ENCODE data around the gene ABCD1. TPM values are rescaled to one million over a fixed set of nuclear protein-coding genes. Genes with fewer than 3 reads are reported as not detected.
"Not testable (repeated sequence)": the region's sequence is repeated elsewhere in the genome, so short reads cannot be mapped to it uniquely, and the experiment has no call there.

ABCD1 gene
- total RNA-seq = 10.4 TPM

DNA sequence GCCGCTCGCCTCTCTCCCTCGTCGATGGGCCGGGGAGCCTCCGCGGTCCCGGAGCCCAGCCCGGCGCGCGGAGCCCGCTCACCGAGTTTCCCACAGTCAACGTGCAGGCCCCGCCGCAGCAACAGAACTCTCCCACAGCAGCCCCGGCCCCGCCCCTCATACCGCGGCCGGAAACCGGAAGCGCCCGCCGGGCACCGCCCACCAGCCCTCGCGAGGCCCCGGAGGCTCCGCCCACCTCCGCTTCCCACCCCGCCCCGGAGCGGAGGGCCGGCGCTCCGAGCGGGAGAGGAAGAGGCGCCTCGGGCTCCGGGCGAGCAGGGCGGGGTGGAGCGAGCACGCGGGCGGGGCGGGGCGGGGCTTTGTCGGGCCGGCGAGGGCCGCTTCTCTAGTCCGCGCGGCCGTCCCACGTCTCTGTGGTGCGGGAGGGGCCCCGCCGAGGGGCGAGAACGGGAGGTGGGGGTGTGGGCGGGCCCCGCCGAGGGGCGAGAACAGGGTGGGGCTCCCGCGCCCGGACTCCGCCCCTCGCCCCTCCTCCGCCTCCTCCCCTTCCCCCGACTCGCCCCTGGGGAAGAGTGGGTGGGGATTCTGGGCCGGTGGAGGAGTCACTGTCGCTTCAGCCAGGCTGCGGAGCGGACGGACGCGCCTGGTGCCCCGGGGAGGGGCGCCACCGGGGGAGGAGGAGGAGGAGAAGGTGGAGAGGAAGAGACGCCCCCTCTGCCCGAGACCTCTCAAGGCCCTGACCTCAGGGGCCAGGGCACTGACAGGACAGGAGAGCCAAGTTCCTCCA lies at the start of gene ABCD1, which contains the start of gene BCAP31:
Gene ABCD1, plus strand, starts transcription at position 605 of the 787 bp plus-strand sequence. CDS start 411 bp downstream, outside the sequence.
Gene BCAP31, minus strand, starts transcription at position 136 of the 787 bp plus-strand sequence. CDS start 1,143 bp downstream, outside the sequence.
- H3K4me3 ChIP-seq (ENCODE audit: low read length in 3 of 3) = peak within 1 kb of the TSS; percentile 65 to 75 (median 67)
- peaks cover 45 to 59% (median 53%) of the 10 kb centered on the region in 3 donors for H3K4me1 ChIP-seq (ENCODE audit: control insufficient read depth in 3 of 3, insufficient read depth in 3 of 3, low read length in 3 of 3)
- no peaks in the 10 kb centered on the region for H3K27me3 ChIP-seq (ENCODE audit: control insufficient read depth in 3 of 3, insufficient read depth in 3 of 3, low read length in 3 of 3)
- H3K9me3 ChIP-seq (ENCODE audit: control insufficient read depth in 3 of 3, low read length in 3 of 3) = no peaks in the 10 kb centered on the region
- peak within 1 kb of the TSS; percentile 75 to 86 (median 80) for H3K9ac ChIP-seq (ENCODE audit: low read depth in 1 of 3, low read length in 3 of 3)
- peak within 1 kb of the TSS; percentile 92 for H3K27ac ChIP-seq (ENCODE audit: low read depth, low read length)
- H3K36me3 ChIP-seq (ENCODE audit: control insufficient read depth in 3 of 3, insufficient read depth in 3 of 3, low read length in 3 of 3) = peaks cover 12 to 16% (median 14%) of the 10 kb centered on the region in 3 donors

DNA sequence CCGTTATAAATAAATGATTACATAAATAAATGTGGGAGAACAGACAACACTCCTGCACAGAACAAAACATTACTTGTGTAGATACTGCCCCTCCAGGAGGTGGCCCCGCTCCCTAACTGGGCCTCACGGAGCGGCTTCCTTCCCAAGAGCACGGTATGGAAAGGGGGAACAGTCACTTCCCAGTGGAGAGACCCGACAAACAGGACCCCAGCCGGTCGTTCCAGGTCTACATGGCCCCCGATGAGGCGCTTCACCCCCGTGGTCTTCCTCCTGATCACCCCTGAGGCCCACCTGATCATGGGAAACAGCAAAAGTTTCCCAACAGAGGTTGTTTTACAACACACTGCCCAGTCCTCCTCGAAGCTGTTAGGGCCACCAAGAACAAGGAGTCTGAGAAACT lies 43.5 kb upstream of the ABCD1 start:
- Histone ChIP-seq H3K4me1 (ENCODE audit: control insufficient read depth in 3 of 3, insufficient read depth in 3 of 3, low read length in 3 of 3) (no peaks in the 10 kb centered on the region), H3K27ac (ENCODE audit: low read depth, low read length) (no peak overlapping the region), H3K9me3 (ENCODE audit: control insufficient read depth in 3 of 3, low read length in 3 of 3) (no peaks in the 10 kb centered on the region), H3K9ac (ENCODE audit: low read depth in 1 of 3, low read length in 3 of 3) (peak overlapping the region in 1 of 3 donors; percentile 8), H3K4me3 (ENCODE audit: low read length in 3 of 3) (no peak overlapping the region), H3K27me3 (ENCODE audit: control insufficient read depth in 3 of 3, insufficient read depth in 3 of 3, low read length in 3 of 3) (peaks cover 0 to 3% (median 0%) of the 10 kb centered on the region in 3 donors), H3K36me3 (ENCODE audit: control insufficient read depth in 3 of 3, insufficient read depth in 3 of 3, low read length in 3 of 3) (no peaks in the 10 kb centered on the region)

DNA sequence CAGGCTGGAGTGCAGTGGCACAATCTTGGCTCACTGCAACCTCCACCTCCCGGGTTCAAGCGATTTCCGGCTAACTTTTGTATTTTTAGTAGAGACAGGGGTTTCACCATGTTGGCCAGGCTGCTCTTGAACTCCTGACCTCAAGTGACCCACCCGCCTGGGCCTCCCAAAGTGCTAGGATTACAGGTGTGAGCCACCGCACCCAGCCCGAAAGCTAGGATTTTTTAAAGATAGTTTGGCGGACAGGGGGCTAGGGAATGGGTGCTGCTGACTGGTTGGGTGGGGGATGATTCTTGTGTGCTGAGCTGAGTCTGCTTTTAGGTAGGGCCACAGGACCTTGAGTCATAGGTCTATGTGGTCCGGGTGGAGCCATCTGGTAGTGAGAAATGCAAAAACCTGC lies 41.2 kb upstream of the ABCD1 start:
- not testable (repeated sequence) for H3K36me3 ChIP-seq (ENCODE audit: control insufficient read depth in 3 of 3, insufficient read depth in 3 of 3, low read length in 3 of 3); H3K27me3 ChIP-seq (ENCODE audit: control insufficient read depth in 3 of 3, insufficient read depth in 3 of 3, low read length in 3 of 3); H3K9me3 ChIP-seq (ENCODE audit: control insufficient read depth in 3 of 3, low read length in 3 of 3); H3K4me1 ChIP-seq (ENCODE audit: control insufficient read depth in 3 of 3, insufficient read depth in 3 of 3, low read length in 3 of 3); H3K4me3 ChIP-seq (ENCODE audit: low read length in 3 of 3); H3K9ac ChIP-seq (ENCODE audit: low read depth in 1 of 3, low read length in 3 of 3); H3K27ac ChIP-seq (ENCODE audit: low read depth, low read length)

DNA sequence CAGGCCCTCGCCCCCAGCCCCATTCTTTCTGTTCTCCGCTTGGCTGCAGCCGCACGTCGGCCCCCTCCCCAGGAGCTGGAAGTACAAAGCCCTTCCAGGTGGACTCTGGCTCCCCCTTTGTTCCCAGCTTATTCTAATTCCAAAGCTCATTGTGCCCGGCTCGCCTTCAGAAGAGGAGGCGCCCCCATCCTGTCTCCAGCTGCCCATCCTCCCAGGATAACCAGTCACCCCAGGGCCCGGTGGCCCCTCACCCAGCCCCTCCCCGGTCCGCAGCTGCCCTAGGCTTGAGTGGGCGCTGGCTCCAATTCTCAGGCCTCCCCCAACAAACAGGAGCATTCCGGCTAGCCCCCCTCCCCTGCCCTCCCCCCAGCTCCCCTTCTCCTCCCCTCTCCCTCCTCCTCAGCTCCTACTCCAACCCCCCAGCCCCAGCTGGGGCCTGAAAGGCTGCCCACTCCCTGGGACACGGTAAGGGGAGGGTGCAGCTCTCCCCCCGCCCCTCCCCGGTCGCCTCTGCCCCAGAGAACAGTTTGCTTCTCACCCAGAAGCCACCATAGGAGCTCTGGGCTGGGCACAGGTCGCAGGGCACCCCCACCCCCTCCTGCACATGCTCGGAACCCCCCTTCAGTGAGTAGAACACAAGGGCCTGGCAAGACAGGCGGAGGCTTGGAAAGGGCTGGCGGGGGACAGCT lies 40.0 kb upstream of the ABCD1 start:
- Histone ChIP-seq H3K27ac (ENCODE audit: low read depth, low read length) (no peak overlapping the region), H3K9me3 (ENCODE audit: control insufficient read depth in 3 of 3, low read length in 3 of 3) (no peaks in the 10 kb centered on the region), H3K4me1 (ENCODE audit: control insufficient read depth in 3 of 3, insufficient read depth in 3 of 3, low read length in 3 of 3) (peaks cover under 1 to 2% (median under 1%) of the 10 kb centered on the region in 3 donors), H3K27me3 (ENCODE audit: control insufficient read depth in 3 of 3, insufficient read depth in 3 of 3, low read length in 3 of 3) (peaks cover 0 to 3% (median 0%) of the 10 kb centered on the region in 3 donors), H3K4me3 (ENCODE audit: low read length in 3 of 3) (no peak overlapping the region), H3K9ac (ENCODE audit: low read depth in 1 of 3, low read length in 3 of 3) (no peak overlapping the region), H3K36me3 (ENCODE audit: control insufficient read depth in 3 of 3, insufficient read depth in 3 of 3, low read length in 3 of 3) (no peaks in the 10 kb centered on the region)

DNA sequence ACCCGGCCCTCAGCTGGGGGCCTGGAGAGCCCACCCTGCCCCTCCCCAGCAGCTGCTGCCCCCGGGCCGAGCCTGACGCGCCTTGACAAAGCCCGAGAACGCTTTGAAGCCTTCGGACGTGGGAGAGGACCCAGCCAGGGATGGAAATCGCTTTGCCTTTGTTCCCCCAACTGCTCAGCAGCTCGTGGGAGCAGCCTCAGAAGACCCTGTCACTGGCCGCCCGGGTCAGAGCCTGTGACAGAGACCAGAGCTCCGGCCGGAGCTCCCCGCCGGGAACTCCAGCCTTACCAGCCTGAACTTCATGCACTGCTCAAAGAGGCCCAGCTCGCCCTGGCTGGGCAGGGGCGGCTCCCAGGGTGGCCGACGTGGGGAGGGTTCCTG lies 39.5 kb upstream of the ABCD1 start:
- H3K27me3 ChIP-seq (ENCODE audit: control insufficient read depth in 3 of 3, insufficient read depth in 3 of 3, low read length in 3 of 3) = peaks cover 0 to 3% (median 0%) of the 10 kb centered on the region in 3 donors
- H3K4me3 ChIP-seq (ENCODE audit: low read length in 3 of 3) = no peak overlapping the region
- peaks cover 2 to 7% (median 6%) of the 10 kb centered on the region in 3 donors for H3K4me1 ChIP-seq (ENCODE audit: control insufficient read depth in 3 of 3, insufficient read depth in 3 of 3, low read length in 3 of 3)
- H3K27ac ChIP-seq (ENCODE audit: low read depth, low read length) = no peak overlapping the region
- no peak overlapping the region for H3K9ac ChIP-seq (ENCODE audit: low read depth in 1 of 3, low read length in 3 of 3)
- H3K9me3 ChIP-seq (ENCODE audit: control insufficient read depth in 3 of 3, low read length in 3 of 3) = no peaks in the 10 kb centered on the region
- peaks cover 0 to 3% (median 2%) of the 10 kb centered on the region in 3 donors for H3K36me3 ChIP-seq (ENCODE audit: control insufficient read depth in 3 of 3, insufficient read depth in 3 of 3, low read length in 3 of 3)

DNA sequence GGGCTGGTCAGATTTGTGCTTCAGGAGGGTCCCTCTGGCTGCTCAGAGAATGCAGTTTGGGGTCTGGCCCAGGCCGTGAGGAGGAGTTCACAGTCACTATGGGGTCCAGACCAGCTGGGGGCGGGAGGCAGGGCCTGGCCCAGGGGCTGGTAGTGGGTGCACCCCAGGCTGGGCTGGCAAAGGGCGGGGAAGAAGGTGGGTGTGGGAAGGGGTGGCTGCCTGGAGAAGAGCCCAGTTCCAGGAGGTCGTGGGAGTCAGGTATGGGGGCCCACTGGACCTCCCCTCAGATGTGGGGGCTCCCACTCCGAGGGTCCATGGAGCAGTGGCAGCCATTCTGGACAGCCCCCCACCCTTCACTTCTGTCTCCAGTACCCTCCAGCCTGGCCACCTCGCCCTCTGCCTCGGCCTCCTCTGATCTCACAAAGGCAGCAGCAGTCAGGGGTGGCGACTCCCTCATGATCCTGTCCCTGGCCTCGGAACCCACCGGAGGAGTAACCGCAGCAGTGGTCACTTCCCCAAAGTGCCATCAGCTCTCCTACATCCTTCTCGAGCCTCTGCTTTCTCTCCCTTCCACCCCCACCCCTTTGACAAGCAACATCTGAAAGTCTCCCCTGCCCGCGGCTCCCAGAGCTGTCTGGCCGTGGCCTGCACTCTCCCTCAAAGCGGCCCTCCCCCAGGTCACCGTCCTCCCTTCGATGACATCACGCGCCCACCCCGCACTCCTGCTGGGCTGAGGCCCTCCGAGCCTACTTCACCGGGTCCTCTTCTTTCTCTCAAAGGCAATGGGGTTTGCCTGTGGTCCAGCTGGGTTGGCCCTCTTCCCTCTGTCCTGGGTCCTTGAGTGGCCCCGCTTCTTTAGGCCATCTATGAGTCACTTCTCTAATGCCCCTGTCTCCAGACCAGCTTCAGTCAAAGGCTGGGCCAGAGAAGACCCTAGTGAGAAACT lies 38.6 kb upstream of the ABCD1 start:
- peaks cover 0 to 5% (median 2%) of the 10 kb centered on the region in 3 donors for H3K36me3 ChIP-seq (ENCODE audit: control insufficient read depth in 3 of 3, insufficient read depth in 3 of 3, low read length in 3 of 3)
- H3K9me3 ChIP-seq (ENCODE audit: control insufficient read depth in 3 of 3, low read length in 3 of 3) = no peaks in the 10 kb centered on the region
- H3K27me3 ChIP-seq (ENCODE audit: control insufficient read depth in 3 of 3, insufficient read depth in 3 of 3, low read length in 3 of 3) = peaks cover 0 to 3% (median 0%) of the 10 kb centered on the region in 3 donors
- H3K4me3 ChIP-seq (ENCODE audit: low read length in 3 of 3) = no peak overlapping the region
- H3K9ac ChIP-seq (ENCODE audit: low read depth in 1 of 3, low read length in 3 of 3) = no peak overlapping the region
- H3K27ac ChIP-seq (ENCODE audit: low read depth, low read length) = no peak overlapping the region
- H3K4me1 ChIP-seq (ENCODE audit: control insufficient read depth in 3 of 3, insufficient read depth in 3 of 3, low read length in 3 of 3) = peaks cover 5 to 14% (median 13%) of the 10 kb centered on the region in 3 donors

DNA sequence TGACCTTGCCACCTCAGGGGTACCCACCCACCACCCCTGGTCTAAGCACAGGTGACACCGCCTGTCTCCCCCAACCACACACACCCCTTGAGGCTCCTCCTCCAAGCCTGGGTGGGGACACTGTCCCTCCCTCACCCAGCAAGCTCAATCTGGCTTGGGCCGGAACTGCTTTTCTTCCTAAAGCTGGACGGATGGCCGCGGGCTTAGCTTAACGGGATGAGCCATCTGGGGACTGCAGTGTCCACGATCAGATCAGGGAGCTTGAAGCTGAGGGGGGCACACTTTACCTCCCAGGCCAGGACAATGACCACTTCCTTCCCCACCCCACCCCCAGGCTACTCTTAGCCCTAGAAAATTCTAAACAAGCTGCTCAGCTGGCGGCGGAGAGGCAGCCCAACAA lies 37.9 kb upstream of the ABCD1 start:
- Histone ChIP-seq H3K9ac (ENCODE audit: low read depth in 1 of 3, low read length in 3 of 3) (no peak overlapping the region), H3K9me3 (ENCODE audit: control insufficient read depth in 3 of 3, low read length in 3 of 3) (no peaks in the 10 kb centered on the region), H3K27ac (ENCODE audit: low read depth, low read length) (no peak overlapping the region), H3K27me3 (ENCODE audit: control insufficient read depth in 3 of 3, insufficient read depth in 3 of 3, low read length in 3 of 3) (peaks cover 0 to 3% (median 0%) of the 10 kb centered on the region in 3 donors), H3K4me3 (ENCODE audit: low read length in 3 of 3) (no peak overlapping the region), H3K36me3 (ENCODE audit: control insufficient read depth in 3 of 3, insufficient read depth in 3 of 3, low read length in 3 of 3) (peaks cover 0 to 5% (median 2%) of the 10 kb centered on the region in 3 donors), H3K4me1 (ENCODE audit: control insufficient read depth in 3 of 3, insufficient read depth in 3 of 3, low read length in 3 of 3) (peaks cover 9 to 20% (median 17%) of the 10 kb centered on the region in 3 donors)

DNA sequence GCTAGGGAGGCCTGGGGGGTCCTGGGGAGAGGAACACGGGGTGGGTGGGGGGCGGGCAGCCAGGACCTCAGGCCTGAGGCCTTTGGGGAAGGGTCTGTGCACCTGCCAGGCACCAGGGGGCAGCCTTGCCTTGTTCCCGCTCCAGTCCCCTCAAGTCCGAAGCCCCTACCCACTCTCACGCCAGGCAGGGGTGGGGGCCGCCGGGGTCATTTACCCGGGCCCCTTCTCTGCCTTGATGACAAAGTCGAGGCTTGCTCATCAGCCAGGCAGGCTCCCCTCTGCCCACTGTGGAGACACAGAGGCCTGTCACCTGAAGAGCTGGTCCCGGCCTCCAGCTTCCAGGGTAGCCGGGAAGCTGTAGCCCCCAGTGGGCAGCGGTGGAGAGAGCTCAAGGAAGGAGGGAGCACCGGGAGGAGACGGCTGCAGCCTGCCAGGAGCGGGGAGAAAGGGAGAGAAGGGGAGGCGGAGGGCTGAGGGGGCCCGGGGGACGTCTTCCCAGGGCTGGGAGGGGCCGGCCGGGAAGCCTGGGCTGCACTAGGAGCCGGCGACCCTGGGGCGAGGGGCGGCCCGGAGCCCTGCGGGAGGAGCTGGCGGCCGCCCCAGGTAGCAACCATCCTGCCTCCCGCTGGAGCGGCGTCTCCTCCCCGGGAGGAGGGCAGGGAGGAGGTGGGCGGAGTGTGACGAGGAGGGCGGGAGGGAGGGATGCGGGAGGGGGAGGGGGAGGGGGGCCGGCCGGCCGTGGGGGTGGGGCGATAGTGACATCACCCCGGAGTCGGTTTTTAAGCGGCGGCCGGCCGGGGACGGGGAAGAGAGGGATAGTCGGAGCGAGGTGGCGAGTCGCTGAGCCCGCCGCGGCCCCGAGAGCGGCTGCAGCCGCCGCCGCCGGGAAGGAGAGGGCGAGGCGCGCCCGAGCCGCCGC lies 37.3 kb upstream of the ABCD1 start, which contains the start of gene SLC6A8:
Gene SLC6A8, plus strand, starts transcription at position 806 of the 919 bp plus-strand sequence. CDS start 649 bp downstream, outside the sequence.
- H3K9ac ChIP-seq (ENCODE audit: low read depth in 1 of 3, low read length in 3 of 3) = peak within 1 kb of the TSS in 2 of 3 donors; percentile 59 to 81
- H3K36me3 ChIP-seq (ENCODE audit: control insufficient read depth in 3 of 3, insufficient read depth in 3 of 3, low read length in 3 of 3) = peaks cover 0 to 5% (median 2%) of the 10 kb centered on the region in 3 donors
- no peaks in the 10 kb centered on the region for H3K9me3 ChIP-seq (ENCODE audit: control insufficient read depth in 3 of 3, low read length in 3 of 3)
- H3K4me3 ChIP-seq (ENCODE audit: low read length in 3 of 3) = peak within 1 kb of the TSS in 2 of 3 donors; percentile 54 to 56
- H3K4me1 ChIP-seq (ENCODE audit: control insufficient read depth in 3 of 3, insufficient read depth in 3 of 3, low read length in 3 of 3) = peaks cover 9 to 26% (median 24%) of the 10 kb centered on the region in 3 donors
- peak within 1 kb of the TSS; percentile 44 for H3K27ac ChIP-seq (ENCODE audit: low read depth, low read length)
- H3K27me3 ChIP-seq (ENCODE audit: control insufficient read depth in 3 of 3, insufficient read depth in 3 of 3, low read length in 3 of 3) = peaks cover 0 to 3% (median 0%) of the 10 kb centered on the region in 3 donors
